NCI-H146 treated with DMSO at 0.1 percent for 48 hours (cell line): ENCODE data around the gene NDRG2.

Experiments used
- DNase-seq: peaks from one replicate; lab custom pipeline; 2025; ENCODE audit not compliant: unreplicated experiment; lab: John Stamatoyannopoulos, UW

Gene NDRG2

DNA sequence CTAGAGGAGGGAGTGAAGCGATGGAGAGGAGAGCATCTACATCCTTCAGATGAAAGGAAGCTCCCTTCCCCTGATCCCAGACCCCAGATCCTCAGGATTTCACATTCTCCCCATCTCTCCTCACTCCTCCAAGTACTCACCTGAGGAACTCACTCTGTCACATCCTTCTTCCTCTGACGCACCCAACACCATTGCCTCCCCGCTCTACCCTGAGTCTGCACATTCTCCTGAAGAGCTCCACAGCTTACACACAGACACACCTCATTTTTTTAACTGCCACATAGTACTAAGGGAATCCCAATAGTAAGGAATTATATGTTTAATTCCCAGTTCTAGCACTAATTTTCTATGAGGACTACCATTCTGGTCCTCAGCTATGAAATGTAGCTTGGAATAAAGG lies 51.4 kb downstream of the NDRG2 start:
- DNase-seq: no peak

DNA sequence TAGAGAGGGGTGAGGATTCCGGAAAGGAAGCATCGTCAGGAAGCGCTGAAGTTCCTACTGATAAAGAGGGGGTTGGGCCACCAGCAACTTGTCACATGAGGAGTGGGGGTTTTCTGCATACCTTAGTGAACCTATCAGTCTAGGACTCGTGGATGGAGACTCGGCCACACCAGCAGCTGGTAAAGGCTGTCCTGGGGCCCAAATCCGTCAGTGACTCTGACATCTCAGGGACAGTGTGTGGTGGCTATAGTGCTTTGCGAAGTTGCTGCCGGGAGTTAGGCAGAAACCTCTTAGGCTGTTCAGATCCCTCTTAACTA lies 53.2 kb downstream of the NDRG2 start:
- DNase-seq: no peak

DNA sequence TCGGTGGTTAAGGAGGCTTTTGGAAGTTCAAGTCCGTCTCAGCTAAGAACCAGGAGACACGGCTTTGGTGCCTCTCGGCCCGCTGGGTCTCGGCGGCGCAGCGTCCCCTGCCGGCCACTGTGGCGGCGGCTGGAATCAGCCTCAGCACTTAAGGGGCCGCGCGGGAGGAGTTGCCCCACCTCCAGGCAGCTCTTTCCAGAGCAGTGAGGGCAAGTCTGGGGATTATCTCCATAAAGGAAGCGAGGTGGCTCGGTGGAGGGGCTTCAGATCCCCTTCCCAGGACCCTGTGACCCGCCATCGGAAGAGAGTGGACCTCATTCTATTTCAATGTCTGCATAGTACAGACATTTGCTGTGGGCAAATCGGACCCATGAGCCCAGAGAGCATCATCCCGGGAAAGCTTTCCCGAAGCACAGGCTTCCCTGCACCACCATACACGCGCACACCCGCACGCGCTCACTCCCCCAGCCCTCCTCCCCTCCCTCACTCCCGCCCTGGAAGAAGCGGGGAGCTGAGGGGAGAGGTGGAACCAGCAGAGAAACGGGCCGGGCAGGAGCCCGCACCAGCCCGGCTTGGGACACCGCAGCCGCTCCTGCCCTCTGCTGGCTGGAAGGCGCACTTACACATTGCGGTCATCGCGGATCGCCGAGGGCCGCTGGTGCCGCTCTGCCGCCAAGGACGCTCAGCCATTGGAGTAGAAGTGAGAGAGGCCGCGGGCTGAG lies 53.7 kb downstream of the NDRG2 start:
- peak; percentile 57 for DNase-seq

GRCh38 chr14:20970647-20970982 lies 54.2 kb downstream of the NDRG2 start:
- no peak for DNase-seq

DNA sequence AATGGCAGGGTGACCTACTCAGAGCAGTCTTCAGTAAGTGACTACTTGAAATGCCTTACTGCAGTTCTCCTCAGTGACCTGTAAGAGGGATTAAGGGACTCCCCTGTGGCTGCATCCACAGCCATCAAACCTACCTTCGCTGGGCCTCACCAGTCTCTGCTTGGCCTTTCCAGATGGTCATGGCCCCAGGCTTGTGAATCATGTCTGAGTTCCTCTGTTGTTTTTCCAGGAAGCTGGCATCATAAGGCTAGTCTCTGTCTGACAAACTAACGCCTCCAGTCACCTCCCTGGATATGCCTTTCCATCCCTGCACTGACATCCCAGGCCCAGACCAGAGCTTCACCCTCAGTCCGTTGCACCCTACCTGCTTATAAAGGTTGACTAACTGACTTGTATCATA lies 55.5 kb downstream of the NDRG2 start:
- DNase-seq: no peak
